ENCODE data around the gene UGT8.

Gene UGT8

GRCh38 chr4:114598191-114599121, at the start of gene UGT8:
TSS of gene UGT8 (plus strand) at chr4:114598807. CDS start at chr4:114622881, 24,074 bp downstream.
- H3K27ac ChIP-seq: peak within 1 kb of the TSS; percentile 88
- TF ChIP-seq ZFX (IDR thresholded peaks at IDR 0.05; ENCODE audit: borderline replicate concordance) (no peak), CTCF (IDR thresholded peaks at IDR 0.05) (no peak)

GRCh38 chr4:114549638-114550037, 49.0 kb upstream of the UGT8 start:
- TF ChIP-seq ZFX (IDR thresholded peaks at IDR 0.05; ENCODE audit: borderline replicate concordance): no peak
- TF ChIP-seq CTCF (IDR thresholded peaks at IDR 0.05): no peak
- H3K27ac ChIP-seq: no peak overlapping the region

- no peak overlapping the region for H3K27ac ChIP-seq
- TF ChIP-seq CTCF (IDR thresholded peaks at IDR 0.05) (no peak), ZFX (IDR thresholded peaks at IDR 0.05; ENCODE audit: borderline replicate concordance) (no peak)
Observed at GRCh38 chr4:114558446-114559020, 40.1 kb upstream of the UGT8 start.

DNA sequence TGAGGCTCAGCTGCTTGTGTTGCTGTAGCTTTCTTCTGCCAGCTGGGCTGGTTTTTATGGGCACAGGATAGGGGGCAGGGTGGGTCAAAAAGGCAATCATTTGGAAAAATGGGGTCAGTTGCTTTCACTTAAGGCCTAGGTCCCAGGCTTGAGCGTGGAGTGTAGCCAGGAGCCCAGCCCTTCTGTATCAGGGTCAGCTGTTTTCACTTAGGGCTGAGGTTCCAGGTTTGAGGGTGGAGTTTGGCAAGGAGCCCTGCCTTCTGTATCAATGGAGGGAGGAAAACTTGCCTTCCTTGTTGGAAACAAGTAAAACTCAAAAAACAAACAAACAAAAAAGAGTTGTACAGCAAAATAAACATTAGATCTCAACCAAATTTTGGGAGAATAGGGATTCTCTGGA, 37.0 kb upstream of the UGT8 start:
- no peak for TF ChIP-seq ZFX (IDR thresholded peaks at IDR 0.05; ENCODE audit: borderline replicate concordance)
- TF ChIP-seq CTCF (IDR thresholded peaks at IDR 0.05): no peak
- peak overlapping the region; percentile 90 for H3K27ac ChIP-seq

DNA sequence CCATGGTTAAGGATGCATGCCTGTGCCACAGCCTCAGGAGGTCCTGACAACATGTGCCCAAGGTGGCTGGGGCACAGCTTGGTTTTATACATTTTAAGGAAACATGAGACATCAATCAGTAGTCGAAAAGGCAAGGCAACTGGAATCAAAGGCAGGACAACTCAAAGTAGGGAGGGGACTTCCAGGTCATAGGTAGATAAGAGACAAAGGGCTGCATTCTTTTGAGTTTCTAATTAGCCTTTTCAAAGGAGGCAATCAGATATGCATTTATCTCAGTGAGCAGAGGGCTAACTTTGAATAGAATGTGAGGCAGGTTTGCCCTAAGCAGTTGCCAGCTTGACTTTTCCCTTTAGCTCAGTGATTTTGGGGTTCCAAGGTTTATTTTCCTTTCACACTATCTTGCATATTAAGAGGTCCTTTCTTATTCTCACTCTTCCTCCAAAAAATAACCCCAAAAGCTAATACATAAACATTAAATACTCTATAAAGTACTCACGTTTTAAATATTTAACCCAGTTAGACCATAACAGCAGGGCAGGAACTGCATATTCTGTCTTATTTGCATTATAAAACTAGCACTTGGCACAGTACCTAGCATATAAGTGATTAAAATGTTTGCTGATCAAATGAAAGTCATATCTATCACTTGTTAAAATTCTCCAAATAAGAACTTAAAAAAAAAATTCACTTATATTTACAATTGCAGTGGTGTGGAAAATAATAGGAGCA, 36.3 kb upstream of the UGT8 start:
- no peak for TF ChIP-seq CTCF (IDR thresholded peaks at IDR 0.05)
- no peak for TF ChIP-seq ZFX (IDR thresholded peaks at IDR 0.05; ENCODE audit: borderline replicate concordance)
- peak overlapping the region; percentile 90 for H3K27ac ChIP-seq

DNA sequence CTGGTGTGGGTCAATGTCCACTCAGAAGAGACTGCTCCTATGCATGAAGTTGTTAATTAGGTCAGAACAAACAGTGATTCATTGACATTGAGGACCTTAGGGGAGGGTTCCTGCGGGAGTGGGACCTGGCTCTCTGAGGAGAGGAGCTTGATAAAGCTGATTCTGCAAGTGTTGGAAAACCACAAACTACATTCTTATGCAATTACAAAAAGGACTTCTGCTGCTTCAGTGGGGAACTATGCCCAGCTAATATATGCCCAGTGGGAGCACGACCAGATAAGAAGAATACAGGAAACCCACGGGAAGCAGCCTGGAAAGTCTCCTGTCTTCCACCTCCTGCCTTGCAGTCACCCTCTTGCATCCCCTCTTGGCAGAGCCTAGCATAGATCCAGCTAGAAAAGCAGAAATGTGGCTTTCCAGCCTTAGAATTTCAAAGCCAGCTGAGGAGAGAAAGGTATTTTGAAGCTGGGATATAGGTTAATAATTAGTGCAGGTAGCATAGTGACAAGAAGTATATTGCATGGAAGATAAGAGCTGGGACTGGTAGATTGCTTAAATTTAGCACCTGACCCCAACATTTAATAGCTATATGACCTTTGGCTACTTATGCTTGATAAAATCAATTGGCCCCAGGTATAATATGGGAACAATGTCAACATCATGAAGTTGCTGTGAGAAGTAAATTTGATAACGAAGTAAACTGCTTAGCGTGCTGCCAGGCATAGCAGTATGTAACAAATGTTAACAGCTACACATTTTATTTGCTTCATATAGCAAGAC, 34.9 kb upstream of the UGT8 start:
- peak overlapping the region; percentile 90 for H3K27ac ChIP-seq
- no peak for TF ChIP-seq ZFX (IDR thresholded peaks at IDR 0.05; ENCODE audit: borderline replicate concordance)
- no peak for TF ChIP-seq CTCF (IDR thresholded peaks at IDR 0.05)
